Neural progenitor cell (in vitro differentiated cells): Measurements from ENCODE around the gene PSTPIP1. TPM values are rescaled to one million over a fixed set of nuclear protein-coding genes. Genes with fewer than 3 reads are reported as not detected.

Source experiments
- DNase-seq: peaks from one replicate; pipeline ENCODE4 v3.0.0-alpha.2; 2016; ENCODE audit warnings: low spot score
- H2AFZ ChIP-seq: fragments of 200-600 bp; sonication (generic); replicated peaks from 2 replicates; pipeline ENCODE4 v1.6.1; 2016; ENCODE audit warnings: antibody characterized with exemption
- H3F3A ChIP-seq: fragments of 200-600 bp; sonication (generic); 2 replicates; pipeline ENCODE4 v1.6.1; 2016; ENCODE audit warnings: antibody characterized with exemption, low read depth
- H3K27ac ChIP-seq: fragments of 200-600 bp; sonication (generic); 2 replicates; pipeline ENCODE4 v1.5.1; 2016; ENCODE audit warnings: mild to moderate bottlenecking
- H3K27me3 ChIP-seq: fragments of 200-600 bp; sonication (generic); 2 replicates; pipeline ENCODE4 v1.6.1; 2016; ENCODE audit warnings: mild to moderate bottlenecking, moderate library complexity
- H3K36me3 ChIP-seq: fragments of 200-600 bp; sonication (generic); 2 replicates; pipeline ENCODE4 v1.5.1; 2016
- H3K4me1 ChIP-seq: fragments of 200-600 bp; sonication (generic); 2 replicates; pipeline ENCODE4 v1.6.1; 2016; ENCODE audit warnings: mixed run types
- H3K4me2 ChIP-seq: fragments of 200-600 bp; sonication (generic); 2 replicates; pipeline ENCODE4 v1.6.1; 2016
- H3K4me3 ChIP-seq: fragments of 200-600 bp; sonication (generic); 2 replicates; pipeline ENCODE4 v1.5.1; 2016
- H3K79me2 ChIP-seq: fragments of 200-600 bp; sonication (generic); 2 replicates; pipeline ENCODE4 v1.6.1; 2016; ENCODE audit warnings: low read depth
- H3K9ac ChIP-seq: fragments of 200-600 bp; sonication (generic); 2 replicates; pipeline ENCODE4 v1.6.1; 2016
- H3K9me3 ChIP-seq: fragments of 200-600 bp; sonication (generic); 2 replicates; pipeline ENCODE4 v1.5.1; 2016; ENCODE audit warnings: low read depth
- H4K20me1 ChIP-seq: fragments of 200-600 bp; sonication (generic); 2 replicates; pipeline ENCODE4 v1.6.1; 2016; ENCODE audit warnings: low read depth
- H3K27ac Mint-ChIP-seq: 3 replicates; pipeline ENCODE4 v1.8.0; 2021; ENCODE audit warnings: mixed read lengths
- H3K27me3 Mint-ChIP-seq: 2 replicates; pipeline ENCODE4 v1.8.0; 2022; ENCODE audit warnings: low read depth, mild to moderate bottlenecking, inconsistent platforms, moderate library complexity, mixed read lengths; ENCODE audit not compliant: insufficient read depth
- H3K36me3 Mint-ChIP-seq: 3 replicates; pipeline ENCODE4 v1.8.0; 2021; ENCODE audit warnings: mixed read lengths
- H3K4me1 Mint-ChIP-seq: 3 replicates; pipeline ENCODE4 v1.8.0; 2021; ENCODE audit warnings: mixed read lengths
- H3K4me3 Mint-ChIP-seq: 3 replicates; pipeline ENCODE4 v1.8.0; 2021; ENCODE audit warnings: mild to moderate bottlenecking, moderate library complexity, mixed read lengths
- H3K9me3 Mint-ChIP-seq: 3 replicates; pipeline ENCODE4 v1.8.0; 2020; ENCODE audit warnings: mixed read lengths
- EZH2 ChIP-seq: fragments of 200-600 bp; sonication (generic); IDR thresholded peaks from 2 replicates; pipeline ENCODE4 v1.6.1; 2017; ENCODE audit warnings: antibody characterized with exemption, mild to moderate bottlenecking, moderate library complexity
- EZH2phosphoT487 ChIP-seq: fragments of 200-600 bp; sonication (generic); IDR thresholded peaks from 2 replicates; pipeline ENCODE4 v1.6.1; 2017; ENCODE audit warnings: antibody characterized with exemption
- total RNA-seq: library from RNA; depleted of rRNA; stranded (reverse); fragments of >200 nt; gene quantifications from 2 replicates; pipeline ENCODE4 v1.2.3, GENCODE V29; 2015; ENCODE audit warnings: low replicate concordance
- TF ChIP-seq, protein P1 (sequence below): fragments of 200-600 bp; sonication (generic); IDR thresholded peaks from 2 replicates; pipeline ENCODE4 v1.5.1; 2017; ENCODE audit warnings: antibody characterized with exemption, mild to moderate bottlenecking

The PSTPIP1 gene
- total RNA-seq, 1 donor from 2014 or later = 0.19 TPM

DNA sequence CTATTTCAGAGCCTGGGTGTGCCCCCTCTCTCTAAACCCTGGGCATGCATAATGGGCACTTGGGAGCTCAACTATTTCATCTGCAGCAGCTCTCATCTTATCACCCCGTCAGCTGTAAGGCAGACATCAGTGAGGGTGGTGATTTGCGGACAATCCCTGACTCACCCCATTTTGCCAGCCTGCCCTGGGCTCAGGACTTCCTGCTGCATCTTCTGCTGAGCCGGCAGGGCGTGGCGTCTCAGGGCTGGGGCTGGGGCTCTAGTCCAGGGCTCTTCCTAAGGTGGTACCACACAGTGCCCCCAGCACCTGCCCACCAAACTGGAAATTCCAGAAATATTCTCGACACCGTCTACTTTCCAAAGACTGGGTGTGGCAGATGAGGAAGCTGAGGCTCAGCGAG is 925 bp upstream of the PSTPIP1 start:
- Histone ChIP-seq H3K4me1 (peaks cover 1% of the 10 kb centered on the region), H4K20me1 (no peaks in the 10 kb centered on the region), H3F3A (no peaks in the 10 kb centered on the region), H3K4me3 (no peak overlapping the region), H3K9ac (no peak overlapping the region), H3K9me3 (no peaks in the 10 kb centered on the region), H3K27ac (no peak overlapping the region), H2AFZ (no peak overlapping the region), H3K79me2 (no peaks in the 10 kb centered on the region), H3K36me3 (no peaks in the 10 kb centered on the region), H3K4me2 (no peak overlapping the region), H3K27me3 (no peaks in the 10 kb centered on the region)
- TF ChIP-seq, protein P1, sequence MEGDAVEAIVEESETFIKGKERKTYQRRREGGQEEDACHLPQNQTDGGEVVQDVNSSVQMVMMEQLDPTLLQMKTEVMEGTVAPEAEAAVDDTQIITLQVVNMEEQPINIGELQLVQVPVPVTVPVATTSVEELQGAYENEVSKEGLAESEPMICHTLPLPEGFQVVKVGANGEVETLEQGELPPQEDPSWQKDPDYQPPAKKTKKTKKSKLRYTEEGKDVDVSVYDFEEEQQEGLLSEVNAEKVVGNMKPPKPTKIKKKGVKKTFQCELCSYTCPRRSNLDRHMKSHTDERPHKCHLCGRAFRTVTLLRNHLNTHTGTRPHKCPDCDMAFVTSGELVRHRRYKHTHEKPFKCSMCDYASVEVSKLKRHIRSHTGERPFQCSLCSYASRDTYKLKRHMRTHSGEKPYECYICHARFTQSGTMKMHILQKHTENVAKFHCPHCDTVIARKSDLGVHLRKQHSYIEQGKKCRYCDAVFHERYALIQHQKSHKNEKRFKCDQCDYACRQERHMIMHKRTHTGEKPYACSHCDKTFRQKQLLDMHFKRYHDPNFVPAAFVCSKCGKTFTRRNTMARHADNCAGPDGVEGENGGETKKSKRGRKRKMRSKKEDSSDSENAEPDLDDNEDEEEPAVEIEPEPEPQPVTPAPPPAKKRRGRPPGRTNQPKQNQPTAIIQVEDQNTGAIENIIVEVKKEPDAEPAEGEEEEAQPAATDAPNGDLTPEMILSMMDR = no peak
- TF ChIP-seq EZH2 = no peak
- peaks cover 8% of the 10 kb centered on the region for H3K27me3 Mint-ChIP-seq
- no peak overlapping the region for H3K4me3 Mint-ChIP-seq
- H3K9me3 Mint-ChIP-seq = no peaks in the 10 kb centered on the region
- H3K4me1 Mint-ChIP-seq = peaks cover 15% of the 10 kb centered on the region
- no peaks in the 10 kb centered on the region for H3K36me3 Mint-ChIP-seq
- H3K27ac Mint-ChIP-seq = no peak overlapping the region
- no peak for DNase-seq

DNA sequence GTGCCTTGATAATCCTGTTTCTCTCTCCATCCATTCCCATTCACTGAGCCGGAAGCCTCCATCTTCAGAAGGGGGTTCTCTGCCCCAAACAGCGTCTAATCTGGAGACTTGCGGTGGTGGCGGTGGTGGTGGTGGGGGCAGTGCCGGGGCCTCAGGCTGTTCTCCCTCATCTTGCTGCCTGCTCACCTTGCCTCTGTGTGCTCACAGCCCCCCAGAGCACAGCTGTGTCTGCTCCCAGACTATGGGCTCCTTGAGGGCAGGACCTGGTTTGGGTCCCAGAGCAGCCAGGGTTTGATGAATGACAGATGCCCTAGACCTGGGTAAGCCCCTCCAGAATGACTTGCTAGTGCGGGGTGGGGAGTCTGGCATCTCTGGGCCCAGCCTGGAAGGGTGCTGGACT is 430 bp upstream of the PSTPIP1 start:
- Histone ChIP-seq H3K4me3 (no peak overlapping the region), H2AFZ (no peak overlapping the region), H3K36me3 (no peaks in the 10 kb centered on the region), H3K27me3 (no peaks in the 10 kb centered on the region), H3K4me2 (no peak overlapping the region), H3K79me2 (no peaks in the 10 kb centered on the region), H3K27ac (no peak overlapping the region), H4K20me1 (no peaks in the 10 kb centered on the region), H3K9me3 (no peaks in the 10 kb centered on the region), H3K9ac (no peak overlapping the region), H3K4me1 (no peaks in the 10 kb centered on the region), H3F3A (no peaks in the 10 kb centered on the region)
- Mint-ChIP-seq H3K9me3 (no peaks in the 10 kb centered on the region), H3K27me3 (peaks cover 8% of the 10 kb centered on the region), H3K4me1 (peaks cover 19% of the 10 kb centered on the region), H3K4me3 (no peak overlapping the region), H3K36me3 (no peaks in the 10 kb centered on the region), H3K27ac (no peak overlapping the region)
- TF ChIP-seq, protein P1 = no peak
- no peak for TF ChIP-seq EZH2
- no peak for TF ChIP-seq EZH2phosphoT487
- DNase-seq = no peak

DNA sequence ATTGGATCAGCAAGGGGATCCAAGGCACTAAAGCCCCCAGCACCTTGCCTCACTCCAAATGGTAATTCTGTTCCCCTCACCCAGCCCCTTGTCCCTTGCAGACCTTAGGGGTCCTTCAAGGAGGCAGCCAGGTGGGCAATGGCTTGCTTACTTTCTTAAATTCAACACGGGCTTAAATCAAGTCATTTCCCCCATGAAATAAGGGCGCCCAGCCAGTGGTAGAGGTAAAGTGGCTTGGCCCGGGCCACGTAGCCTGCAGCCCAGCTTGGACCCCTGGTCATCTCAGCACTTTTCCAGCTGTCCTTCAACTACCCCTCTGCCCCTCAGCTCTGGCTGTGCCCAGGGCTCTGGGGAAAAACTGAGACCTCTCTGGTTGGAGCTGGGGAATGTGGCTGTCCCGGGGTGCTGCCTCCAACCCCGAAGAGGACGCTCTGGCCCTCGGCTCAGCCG is 1.2 kb downstream of the PSTPIP1 start:
- H3K4me1 ChIP-seq = no peaks in the 10 kb centered on the region
- no peak overlapping the region for H3K4me3 Mint-ChIP-seq
- TF ChIP-seq, protein P1 = no peak
- TF ChIP-seq EZH2phosphoT487 = no peak
- no peak for TF ChIP-seq EZH2
- H3K9me3 ChIP-seq = no peaks in the 10 kb centered on the region
- no peaks in the 10 kb centered on the region for H3F3A ChIP-seq
- no peaks in the 10 kb centered on the region for H4K20me1 ChIP-seq
- H3K27me3 Mint-ChIP-seq = peaks cover 6% of the 10 kb centered on the region
- no peaks in the 10 kb centered on the region for H3K79me2 ChIP-seq
- H3K36me3 ChIP-seq = no peaks in the 10 kb centered on the region
- H3K27ac ChIP-seq = no peak overlapping the region
- H3K4me1 Mint-ChIP-seq = peaks cover 20% of the 10 kb centered on the region
- H3K27me3 ChIP-seq = no peaks in the 10 kb centered on the region
- no peak for DNase-seq
- no peak overlapping the region for H3K4me3 ChIP-seq
- no peak overlapping the region for H3K4me2 ChIP-seq
- no peak overlapping the region for H3K9ac ChIP-seq
- H3K36me3 Mint-ChIP-seq = no peaks in the 10 kb centered on the region
- no peak overlapping the region for H3K27ac Mint-ChIP-seq
- H3K9me3 Mint-ChIP-seq = no peaks in the 10 kb centered on the region
- H2AFZ ChIP-seq = no peak overlapping the region
